ENCODE data around the gene LKAAEAR1. TPM values are rescaled to one million over a fixed set of nuclear protein-coding genes. Genes with fewer than 3 reads are reported as not detected.
"Not testable (repeated sequence)": the region's sequence is repeated elsewhere in the genome, so short reads cannot be mapped to it uniquely, and the experiment has no call there.

The LKAAEAR1 gene
- total RNA-seq, 2 donors from 2014 or later, result 3.9 TPM; not detected in 1

DNA sequence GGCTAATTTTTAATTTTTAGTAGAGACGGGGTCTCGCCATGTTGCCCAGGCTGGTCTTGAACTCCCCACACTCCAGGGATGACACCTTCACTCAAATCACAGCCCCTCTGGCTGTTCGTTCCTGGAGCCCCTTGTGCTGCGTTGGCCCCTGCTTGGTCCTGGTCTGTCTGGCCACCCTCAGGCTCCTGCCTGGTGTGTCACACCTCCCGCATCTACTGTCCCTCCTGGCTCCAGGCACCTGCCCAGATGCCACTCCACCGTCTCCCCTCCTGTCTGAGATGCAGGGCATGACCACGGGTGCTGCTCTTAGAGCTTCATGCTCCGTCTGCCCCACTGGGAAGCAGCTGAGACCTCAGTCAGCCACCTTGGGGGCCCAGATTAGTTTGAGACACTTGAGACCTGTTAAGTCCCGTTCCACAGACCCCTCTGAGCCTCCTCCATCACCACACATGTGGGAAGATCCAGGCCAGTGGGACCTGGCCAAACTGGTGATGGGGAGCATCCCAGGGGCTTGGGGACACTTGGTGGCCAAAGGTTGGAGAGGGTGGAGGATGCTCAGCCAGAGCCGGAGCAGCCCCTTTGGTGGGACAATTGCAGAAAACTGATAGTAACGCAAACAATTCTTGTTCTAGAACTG is 45.1 kb upstream of the LKAAEAR1 start:
- no peaks in the 10 kb centered on the region for H3K27me3 ChIP-seq
- ATAC-seq (no peak), DNase-seq (no peak)
- WGBS, 2 donors, result 70 to 75% methylated on average over 8 to 11 of the region's 11 CpGs
- no peak for TF ChIP-seq CTCF (IDR thresholded peaks at IDR 0.05)
- no peaks in the 10 kb centered on the region for H3K4me1 ChIP-seq
- H3K9me3 ChIP-seq, result no peaks in the 10 kb centered on the region
- intact Hi-C loops (cut with DNase I), result no loop called here
- no peak overlapping the region for H3K27ac ChIP-seq
- no peak overlapping the region for H3K4me3 ChIP-seq
- H3K36me3 ChIP-seq (replicated peaks in 1 of 2; ENCODE audit: insufficient read depth in 1 of 2, low read depth in 2 of 2), result no peaks in the 10 kb centered on the region

GRCh38 chr20:64123517-64123916 is 39.3 kb upstream of the LKAAEAR1 start:
- intact Hi-C loops (cut with DNase I); H3K4me1 ChIP-seq; H3K27me3 ChIP-seq; DNase-seq; H3K9me3 ChIP-seq; H3K36me3 ChIP-seq (replicated peaks in 1 of 2; ENCODE audit: insufficient read depth in 1 of 2, low read depth in 2 of 2); H3K4me3 ChIP-seq; ATAC-seq; H3K27ac ChIP-seq: not testable (repeated sequence)
- WGBS, 2 donors, result 67 to 68% methylated on average over 11 of the region's 11 CpGs

GRCh38 chr20:64122927-64123326 is 38.7 kb upstream of the LKAAEAR1 start:
- H3K27ac ChIP-seq; intact Hi-C loops (cut with DNase I); DNase-seq; H3K4me3 ChIP-seq; ATAC-seq; H3K4me1 ChIP-seq; H3K27me3 ChIP-seq; H3K36me3 ChIP-seq (replicated peaks in 1 of 2; ENCODE audit: insufficient read depth in 1 of 2, low read depth in 2 of 2); H3K9me3 ChIP-seq: not testable (repeated sequence)
- 63 to 70% methylated on average over 11 of the region's 11 CpGs for WGBS, 2 donors

- no peak overlapping the region for H3K4me3 ChIP-seq
- intact Hi-C loops (cut with DNase I), result no loop called here
Observed at GRCh38 chr20:64121586-64121985, 37.4 kb upstream of the LKAAEAR1 start.

DNA sequence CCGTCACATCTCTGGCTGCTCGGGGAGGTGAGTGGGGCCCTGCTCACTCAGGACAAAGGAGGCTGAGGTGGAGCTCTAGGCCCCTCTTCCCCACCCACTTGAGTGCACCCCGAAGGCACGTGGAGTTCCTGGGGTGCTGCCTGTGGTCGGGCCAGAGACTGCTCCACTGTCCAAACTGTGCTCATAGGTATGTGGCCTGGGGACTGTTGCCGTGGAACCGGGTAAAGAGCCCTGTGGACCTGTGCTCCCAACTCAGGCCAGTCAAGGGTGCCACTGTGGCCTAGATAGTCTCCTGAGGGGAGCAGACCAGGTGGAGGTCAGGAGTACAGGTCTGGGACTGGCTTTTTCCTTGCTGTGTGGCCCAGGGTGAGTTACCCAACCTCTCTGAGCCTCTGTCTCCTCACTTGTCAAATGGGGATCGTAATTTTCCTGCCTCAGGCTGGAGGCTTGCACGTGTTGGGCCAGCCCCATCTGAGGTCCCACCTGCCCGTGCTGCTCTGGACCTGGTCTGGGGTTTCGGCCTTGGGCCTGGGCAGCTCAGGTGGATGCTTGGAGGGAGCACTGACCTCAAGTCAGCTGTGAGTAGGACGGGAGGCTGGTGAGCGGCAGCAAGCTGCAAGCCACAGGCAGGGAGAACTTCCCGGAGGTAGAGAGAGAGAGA is 35.6 kb upstream of the LKAAEAR1 start:
- no peak overlapping the region for H3K4me3 ChIP-seq
- ATAC-seq, result peak; percentile 5

More at GRCh38 chr20:64121586-64121985, 37.4 kb upstream of the LKAAEAR1 start:
- H3K4me1 ChIP-seq, result peaks cover 8% of the 10 kb centered on the region
- H3K9me3 ChIP-seq, result no peaks in the 10 kb centered on the region
- TF ChIP-seq CTCF (IDR thresholded peaks at IDR 0.05) (no peak), POLR2A (IDR thresholded peaks at IDR 0.05) (no peak)
- H3K36me3 ChIP-seq (replicated peaks in 1 of 2; ENCODE audit: insufficient read depth in 1 of 2, low read depth in 2 of 2), result no peaks in the 10 kb centered on the region
- ATAC-seq (no peak), DNase-seq (peak in 1 of 4 donors; percentile 2)
- peaks cover 0 to 7% of the 10 kb centered on the region in 2 donors for H3K27me3 ChIP-seq
- H3K27ac ChIP-seq, result no peak overlapping the region
- 63 to 70% methylated on average over 12 of the region's 12 CpGs for WGBS, 2 donors

More for the DNA sequence above, 35.6 kb upstream of the LKAAEAR1 start:
- Histone ChIP-seq H3K36me3 (replicated peaks in 1 of 2; ENCODE audit: insufficient read depth in 1 of 2, low read depth in 2 of 2) (no peaks in the 10 kb centered on the region), H3K27me3 (peaks cover 0 to 7% of the 10 kb centered on the region in 2 donors), H3K4me1 (peaks cover 8% of the 10 kb centered on the region), H3K9me3 (no peaks in the 10 kb centered on the region), H3K27ac (no peak overlapping the region)
- TF ChIP-seq CTCF (IDR thresholded peaks at IDR 0.05) (no peak), POLR2A (IDR thresholded peaks at IDR 0.05) (no peak)
- DNase-seq, result peak in 1 of 4 donors; percentile 10
- intact Hi-C loops (cut with DNase I), result loop anchor here (5.0 kb wide), 1 partner anchor 83 kb away; the partner anchor contains the start of gene C20orf204
- 34 to 56% methylated on average over 4 to 13 of the region's 14 CpGs for WGBS, 2 donors

Measured in body of pancreas (tissue), 4 donors.